H1 (cell line): ENCODE results near the gene EMP2. TPM values are rescaled to one million over a fixed set of nuclear protein-coding genes. Genes with fewer than 3 reads are reported as not detected.

ENCODE experiments used
- CTCF ChIA-PET: fragments of 300-600 bp; sonication (Branson Sonifier 250); formaldehyde crosslinking; loops from one replicate; lab custom pipeline; 2021; ENCODE audit not compliant: partially characterized antibody; lab: Charles Lee
- POLR2A ChIA-PET: fragments of 300-600 bp; sonication (Branson Sonifier 250); formaldehyde crosslinking; loops from one replicate; lab custom pipeline; 2021; ENCODE audit warnings: inconsistent platforms; ENCODE audit not compliant: partially characterized antibody; lab: Charles Lee
- DNase-seq, 2 experiments: peaks; one replicate each; pipeline versions ENCODE4 v3.0.0 to v3.0.0-alpha.2; 2010 to 2022; ENCODE audit warnings: low spot score in 2 of 2, low read depth in 1 of 2, mixed read lengths in 1 of 2
- FAIRE-seq: peaks from 2 replicates; lab custom pipeline; 2011; peaks lifted over from hg19 to GRCh38; lab: Jason Lieb, UNC
- H2AFZ ChIP-seq: 2 replicates; pipeline ENCODE4 v1.8.1; 2012; ENCODE audit warnings: low read length, inconsistent platforms
- H2AK5ac ChIP-seq: 2 replicates; pipeline ENCODE4 v1.6.1; 2013; ENCODE audit warnings: low read depth, low read length
- H2BK120ac ChIP-seq: replicated peaks from 2 replicates; pipeline ENCODE3; 2013; ENCODE audit warnings: low read depth, low read length, inconsistent platforms
- H2BK12ac ChIP-seq: 2 replicates; pipeline ENCODE4 v1.6.1; 2013; ENCODE audit warnings: low read depth, low read length
- H2BK15ac ChIP-seq: 2 replicates; pipeline ENCODE4 v1.6.1; 2013; ENCODE audit warnings: low read length
- H2BK20ac ChIP-seq: 2 replicates; pipeline ENCODE4 v1.6.1; 2013; ENCODE audit warnings: low read length
- H2BK5ac ChIP-seq: 2 replicates; pipeline ENCODE4 v1.6.1; 2013; ENCODE audit warnings: low read depth, low read length
- H3K14ac ChIP-seq: 2 replicates; pipeline ENCODE4 v1.6.1; 2013; ENCODE audit warnings: inconsistent platforms; ENCODE audit not compliant: insufficient read length
- H3K18ac ChIP-seq: 2 replicates; pipeline ENCODE4 v1.6.1; 2013; ENCODE audit warnings: low read length; ENCODE audit errors: extremely low read depth
- H3K23ac ChIP-seq: 2 replicates; pipeline ENCODE4 v1.6.1; 2013; ENCODE audit warnings: inconsistent platforms; ENCODE audit not compliant: insufficient read length
- H3K23me2 ChIP-seq: 2 replicates; pipeline ENCODE4 v1.6.1; 2013; ENCODE audit warnings: low read depth, low read length
- H3K27ac ChIP-seq: 2 replicates; pipeline ENCODE4 v1.6.1; 2011; ENCODE audit warnings: low read depth, low read length, inconsistent platforms
- H3K27me3 ChIP-seq, 4 experiments: replicated peaks in 1 of 4; 1 replicate in 1 of 4; 2 replicates in 3 of 4; pipeline versions ENCODE4 v1.6.1 to v1.8.1; 2011 to 2013; ENCODE audit warnings: low read length in 3 of 4, mild to moderate bottlenecking in 3 of 4, inconsistent platforms in 2 of 4, mixed read lengths in 2 of 4, moderate library complexity in 1 of 4; ENCODE audit not compliant: control insufficient read depth in 3 of 4, insufficient read depth in 3 of 4; ENCODE audit errors: extremely low read depth in 1 of 4
- H3K36me3 ChIP-seq, 4 experiments: 2 replicates each; pipeline versions ENCODE4 v1.6.1 to v1.8.1; 2011 to 2013; ENCODE audit warnings: mild to moderate bottlenecking in 4 of 4, low read length in 3 of 4, moderate library complexity in 2 of 4, control low read depth in 1 of 4, inconsistent platforms in 1 of 4; ENCODE audit not compliant: insufficient read depth in 4 of 4, control insufficient read depth in 2 of 4
- H3K4ac ChIP-seq: replicated peaks from 2 replicates; pipeline ENCODE3; 2013; ENCODE audit warnings: low read length, low read depth, mixed read lengths, inconsistent platforms; ENCODE audit not compliant: insufficient read length
- H3K4me1 ChIP-seq, 4 experiments: replicated peaks in 1 of 4; 1 replicate in 1 of 4; 2 replicates in 3 of 4; pipeline versions ENCODE4 v1.6.1 to v1.8.1; 2011 to 2013; ENCODE audit warnings: low read length in 3 of 4, inconsistent platforms in 2 of 4, mixed read lengths in 1 of 4; ENCODE audit not compliant: insufficient read depth in 4 of 4, control insufficient read depth in 3 of 4
- H3K4me2 ChIP-seq, 2 experiments: 2 replicates each; pipeline versions ENCODE4 v1.6.1 to v1.8.1; 2011 to 2013; ENCODE audit warnings: low read depth in 2 of 2, low read length in 2 of 2, control low read depth in 1 of 2, inconsistent platforms in 1 of 2, mild to moderate bottlenecking in 1 of 2; ENCODE audit not compliant: insufficient read depth in 1 of 2
- H3K4me3 ChIP-seq, 4 experiments: fragments of 200-600, 300-600 bp in 1 of 4; sonication (generic), shearing (Covaris generic), sonication (Bioruptor Twin) in 1 of 4; 2 replicates each; pipeline versions ENCODE4 v1.5.1 to v1.8.1; 2011 to 2016; ENCODE audit warnings: low read length in 4 of 4, low read depth in 3 of 4, control low read depth in 2 of 4, inconsistent platforms in 2 of 4, mild to moderate bottlenecking in 2 of 4, mixed read lengths in 1 of 4, moderate library complexity in 1 of 4; ENCODE audit not compliant: insufficient read depth in 2 of 4; ENCODE audit errors: extremely low read depth in 1 of 4
- H3K56ac ChIP-seq: replicated peaks from 2 replicates; pipeline ENCODE3; 2013; ENCODE audit warnings: low read depth, mild to moderate bottlenecking, mixed read lengths, low read length, inconsistent platforms; ENCODE audit not compliant: insufficient read length
- H3K79me1 ChIP-seq: 2 replicates; pipeline ENCODE4 v1.6.1; 2013; ENCODE audit warnings: low read depth, low read length, control low read depth
- H3K79me2 ChIP-seq, 2 experiments: 2 replicates each; pipeline versions ENCODE4 v1.6.1 to v1.8.1; 2012 to 2013; ENCODE audit warnings: low read length in 2 of 2, mild to moderate bottlenecking in 2 of 2, inconsistent platforms in 1 of 2; ENCODE audit not compliant: insufficient read depth in 2 of 2, control insufficient read depth in 1 of 2
- H3K9ac ChIP-seq, 4 experiments: replicated peaks in 1 of 4; 1 replicate in 1 of 4; 2 replicates in 3 of 4; pipeline versions ENCODE4 v1.6.1 to v1.8.1; 2011 to 2013; ENCODE audit warnings: low read depth in 3 of 4, low read length in 3 of 4, control low read depth in 2 of 4, mild to moderate bottlenecking in 2 of 4, moderate library complexity in 2 of 4, inconsistent platforms in 1 of 4; ENCODE audit errors: extremely low read depth in 1 of 4
- H3K9me3 ChIP-seq, 2 experiments: 2 replicates each; pipeline versions ENCODE4 v1.6.1 to v1.8.1; 2012 to 2013; ENCODE audit warnings: mild to moderate bottlenecking in 2 of 2, moderate library complexity in 2 of 2, control low read depth in 1 of 2, inconsistent platforms in 1 of 2, low read depth in 1 of 2, low read length in 1 of 2, mixed read lengths in 1 of 2; ENCODE audit not compliant: insufficient read depth in 2 of 2
- H4K20me1 ChIP-seq, 2 experiments: replicated peaks in 1 of 2; 2 replicates each; pipeline versions ENCODE3 to v1.8.1; 2011 to 2013; ENCODE audit warnings: inconsistent platforms in 2 of 2, low read length in 2 of 2, mild to moderate bottlenecking in 1 of 2; ENCODE audit not compliant: insufficient read depth in 2 of 2, control insufficient read depth in 1 of 2
- H4K5ac ChIP-seq: 2 replicates; pipeline ENCODE4 v1.6.1; 2013; ENCODE audit warnings: low read length, low read depth, mixed read lengths, inconsistent platforms; ENCODE audit not compliant: insufficient read length
- H4K8ac ChIP-seq: 2 replicates; pipeline ENCODE4 v1.8.0; 2013; ENCODE audit warnings: mild to moderate bottlenecking, moderate library complexity, low read length, inconsistent platforms; ENCODE audit not compliant: insufficient read depth; ENCODE audit errors: extremely low read depth
- H4K91ac ChIP-seq: replicated peaks from 2 replicates; pipeline ENCODE3; 2013; ENCODE audit warnings: low read length, mixed read lengths, inconsistent platforms; ENCODE audit not compliant: insufficient read length
- ATF2 ChIP-seq: IDR thresholded peaks from 2 replicates; pipeline ENCODE4 v1.6.1; 2012; ENCODE audit warnings: low read length, inconsistent platforms
- CHD2 ChIP-seq: IDR thresholded peaks from 2 replicates; pipeline ENCODE4 v1.6.1; 2012; ENCODE audit warnings: low read length, improper control_type of control experiment
- CTBP2 ChIP-seq: IDR thresholded peaks from 2 replicates; pipeline ENCODE4 v1.7.0; 2011; ENCODE audit warnings: borderline replicate concordance, mild to moderate bottlenecking, moderate library complexity, mixed read lengths, low read length; ENCODE audit not compliant: insufficient read depth, insufficient read length
- KDM4A ChIP-seq: IDR thresholded peaks from one replicate; pipeline ENCODE4 v1.7.1; 2012; ENCODE audit warnings: low read depth, mild to moderate bottlenecking, moderate library complexity, low read length, inconsistent platforms; ENCODE audit not compliant: severe bottlenecking
- KDM5A ChIP-seq: fragments of 200-600 bp; IDR thresholded peaks from 2 replicates; pipeline ENCODE4 v1.7.1; 2012; ENCODE audit warnings: mild to moderate bottlenecking, low read length, inconsistent platforms, mixed read lengths
- MAX ChIP-seq: IDR thresholded peaks from 2 replicates; pipeline ENCODE4 v1.6.1; 2012; ENCODE audit warnings: inconsistent platforms
- RXRA ChIP-seq: IDR thresholded peaks from 2 replicates; pipeline ENCODE4 v1.6.1; 2011; ENCODE audit warnings: low read depth, mild to moderate bottlenecking, low read length, moderate library complexity; ENCODE audit not compliant: insufficient read depth
- YY1 ChIP-seq: IDR thresholded peaks from 2 replicates; pipeline ENCODE4 v1.6.1; 2011; ENCODE audit warnings: low read depth, mild to moderate bottlenecking, low read length
- ZNF274 ChIP-seq: IDR thresholded peaks from 2 replicates; pipeline ENCODE4 v1.7.0; 2012; ENCODE audit warnings: low read length, borderline replicate concordance; ENCODE audit errors: extremely low read depth
- WGBS, 2 experiments: shearing (Covaris generic) in 1 of 2; methylation state at CpG; one replicate each; pipeline versions ENCODE4 v1.1.6 to v1.1.7; 2013 to 2015; ENCODE audit warnings: low lambda C conversion rate in 2 of 2, mixed read lengths in 2 of 2, inconsistent platforms in 1 of 2, low coverage in 1 of 2, missing lambda C conversion rate in 1 of 2; ENCODE audit not compliant: insufficient replicate concordance in 2 of 2, insufficient coverage in 1 of 2, insufficient read length in 1 of 2; ENCODE audit errors: extremely low coverage in 1 of 2, missing lambda C conversion rate in 1 of 2; 5-methylcytosine and 5-hydroxymethylcytosine counted together
- polyA plus RNA-seq, 7 experiments: library from polyadenylated mRNA; depleted of rRNA in 3 of 7; stranded (reverse) in 5 of 7; unstranded in 2 of 7; fragments of >200 nt in 5 of 7; fragments of 200-250 nt in 2 of 7; gene quantifications; 1 replicate in 5 of 7; 2 replicates in 1 of 7; 4 replicates in 1 of 7; pipeline versions ENCODE4 v1.2.1 to v1.2.3, GENCODE V29; 2011 to 2013; ENCODE audit warnings: missing spikeins in 2 of 7, mixed read lengths in 2 of 7
- total RNA-seq: library from RNA; stranded (reverse); fragmentation: NEBNext Ultra II Directional; extraction: Animal tissue kit (Norgen Biotek cat#: 25700); gene quantifications from 2 replicates; pipeline ENCODE4 v1.2.1, GENCODE V29; 2021
- TF ChIP-seq, protein P1 (sequence below): IDR thresholded peaks from 2 replicates; pipeline ENCODE4 v1.6.1; 2012; ENCODE audit warnings: inconsistent platforms

EMP2 gene
- total and polyA plus RNA-seq, 2 of the 8 experiments (the other 6 are each of a cell fraction or from before 2014, with no cell fraction given), result 22.6 to 23.3 TPM

DNA sequence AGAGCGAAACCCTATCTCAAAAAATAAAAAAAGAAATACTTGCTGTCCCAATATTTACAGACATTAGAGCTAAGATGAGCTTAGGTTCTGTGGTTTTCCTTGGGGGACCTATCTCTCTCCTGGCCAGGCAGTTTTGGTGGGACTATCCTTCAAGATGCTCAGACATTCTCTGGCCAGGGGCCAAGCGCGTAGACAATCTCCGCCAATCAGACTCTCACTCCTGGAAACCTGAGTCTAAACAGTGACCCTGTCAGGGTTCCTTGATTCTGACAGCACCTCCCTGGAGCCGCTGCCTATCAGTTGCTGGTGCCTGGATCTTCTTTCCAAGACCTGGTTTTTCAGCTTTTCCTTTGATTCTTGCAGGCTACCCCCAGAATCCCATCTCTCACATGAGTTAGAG, 45.6 kb downstream of the EMP2 start:
- no peaks in the 10 kb centered on the region for H3K23me2 ChIP-seq
- no peaks in the 10 kb centered on the region; a peak in 2 of 8 replicates for H3K36me3 ChIP-seq
- no peaks in the 10 kb centered on the region for H3K4me1 ChIP-seq
- no peak overlapping the region for H3K23ac ChIP-seq
- no peaks in the 10 kb centered on the region for H3K79me1 ChIP-seq
- no peak overlapping the region for H3K4me2 ChIP-seq
- no peak overlapping the region for H4K5ac ChIP-seq
- no peak overlapping the region for H4K91ac ChIP-seq
- H2BK15ac ChIP-seq, result no peak overlapping the region
- H2BK5ac ChIP-seq, result no peak overlapping the region
- H3K9ac ChIP-seq, result no peak overlapping the region
- H3K27ac ChIP-seq, result no peak overlapping the region
- H2AK5ac ChIP-seq, result no peak overlapping the region
- H3K27me3 ChIP-seq, result no peaks in the 10 kb centered on the region
- H3K56ac ChIP-seq, result no peak overlapping the region
- H2BK12ac ChIP-seq, result no peak overlapping the region
- no peak overlapping the region for H3K14ac ChIP-seq
- ChIA-PET POLR2A (no interaction called here), CTCF (interaction anchor here (1.1 to 1.3 kb wide), 2 partner anchors 134 to 202 kb away, joined by 3 read pairs; no protein-coding TSS in a partner anchor)
- no peak overlapping the region for H2AFZ ChIP-seq
- H4K20me1 ChIP-seq, result no peaks in the 10 kb centered on the region
- 98% methylated on average over 5 of the region's 5 CpGs; no CpG with 5 or more reads in 1 of the 2 experiments for WGBS, 2 experiments
- no peaks in the 10 kb centered on the region for H3K79me2 ChIP-seq
- no peak overlapping the region for H4K8ac ChIP-seq
- FAIRE-seq (no peak), DNase-seq (no peak)
- H2BK20ac ChIP-seq, result no peak overlapping the region
- no peaks in the 10 kb centered on the region for H3K9me3 ChIP-seq
- no peak overlapping the region for H2BK120ac ChIP-seq
- no peak overlapping the region for H3K4ac ChIP-seq
- H3K4me3 ChIP-seq, result no peak overlapping the region
- H3K18ac ChIP-seq, result no peak overlapping the region
- TF ChIP-seq RXRA (no peak), KDM4A (no peak), ZNF274 (no peak), ATF2 (no peak), YY1 (no peak), MAX (no peak), KDM5A (no peak), CHD2 (no peak), CTBP2 (no peak)
- TF ChIP-seq, protein P1, sequence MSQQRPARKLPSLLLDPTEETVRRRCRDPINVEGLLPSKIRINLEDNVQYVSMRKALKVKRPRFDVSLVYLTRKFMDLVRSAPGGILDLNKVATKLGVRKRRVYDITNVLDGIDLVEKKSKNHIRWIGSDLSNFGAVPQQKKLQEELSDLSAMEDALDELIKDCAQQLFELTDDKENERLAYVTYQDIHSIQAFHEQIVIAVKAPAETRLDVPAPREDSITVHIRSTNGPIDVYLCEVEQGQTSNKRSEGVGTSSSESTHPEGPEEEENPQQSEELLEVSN, result no peak
